ENCODE measurements around the gene PTPRN. TPM values are rescaled to one million over a fixed set of nuclear protein-coding genes. Genes with fewer than 3 reads are reported as not detected.

Gene PTPRN
- total RNA-seq, 1 experiment from 2014 or later: 0.30 TPM

DNA sequence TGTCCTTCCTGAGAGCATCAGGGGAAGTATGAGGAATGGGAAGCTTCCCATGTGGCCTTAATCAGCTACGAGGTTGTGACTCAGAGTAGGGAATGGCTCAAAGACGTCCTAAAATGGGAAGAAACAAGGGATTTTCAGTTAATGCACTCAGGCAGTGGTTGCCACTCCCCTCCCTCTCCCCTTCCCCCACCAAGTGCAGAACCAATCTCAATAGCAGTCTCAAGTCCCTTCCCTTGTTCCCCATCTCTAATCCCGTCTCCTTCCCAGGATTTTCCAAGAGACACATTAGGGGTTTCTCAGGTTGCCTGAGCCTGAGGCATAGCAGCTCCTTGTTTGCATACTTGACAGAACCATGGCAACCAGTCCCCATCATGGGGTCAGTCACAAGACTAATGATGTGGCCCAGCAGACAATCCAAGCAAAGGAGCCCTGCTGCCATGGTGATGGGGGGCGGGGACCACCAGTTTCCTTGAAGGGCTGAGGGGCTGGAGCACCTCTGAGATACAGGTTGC, 41.6 kb upstream of the PTPRN start:
- TF ChIP-seq, protein P1, sequence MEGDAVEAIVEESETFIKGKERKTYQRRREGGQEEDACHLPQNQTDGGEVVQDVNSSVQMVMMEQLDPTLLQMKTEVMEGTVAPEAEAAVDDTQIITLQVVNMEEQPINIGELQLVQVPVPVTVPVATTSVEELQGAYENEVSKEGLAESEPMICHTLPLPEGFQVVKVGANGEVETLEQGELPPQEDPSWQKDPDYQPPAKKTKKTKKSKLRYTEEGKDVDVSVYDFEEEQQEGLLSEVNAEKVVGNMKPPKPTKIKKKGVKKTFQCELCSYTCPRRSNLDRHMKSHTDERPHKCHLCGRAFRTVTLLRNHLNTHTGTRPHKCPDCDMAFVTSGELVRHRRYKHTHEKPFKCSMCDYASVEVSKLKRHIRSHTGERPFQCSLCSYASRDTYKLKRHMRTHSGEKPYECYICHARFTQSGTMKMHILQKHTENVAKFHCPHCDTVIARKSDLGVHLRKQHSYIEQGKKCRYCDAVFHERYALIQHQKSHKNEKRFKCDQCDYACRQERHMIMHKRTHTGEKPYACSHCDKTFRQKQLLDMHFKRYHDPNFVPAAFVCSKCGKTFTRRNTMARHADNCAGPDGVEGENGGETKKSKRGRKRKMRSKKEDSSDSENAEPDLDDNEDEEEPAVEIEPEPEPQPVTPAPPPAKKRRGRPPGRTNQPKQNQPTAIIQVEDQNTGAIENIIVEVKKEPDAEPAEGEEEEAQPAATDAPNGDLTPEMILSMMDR (conservative IDR thresholded peaks at IDR 0.05; ENCODE audit: low read depth, low read length): no peak
- TF ChIP-seq EZH2 (IDR thresholded peaks at IDR 0.05; ENCODE audit: borderline replicate concordance, low read depth, low read length, poor library complexity, severe bottlenecking): no peak
- DNase-seq (ENCODE audit: low spot score): no peak
- no peak overlapping the region for H3K4me3 ChIP-seq (ENCODE audit: low read depth, low read length, poor library complexity, severe bottlenecking)
- H3K36me3 ChIP-seq (ENCODE audit: insufficient read depth, low read length, poor library complexity, severe bottlenecking): no peaks in the 10 kb centered on the region
- ChIA-PET CTCF (no interaction called here), POLR2A (ENCODE audit: low non-redundant PET) (no interaction called here)
- H3K9me3 ChIP-seq (ENCODE audit: low read depth, low read length, poor library complexity, severe bottlenecking): no peaks in the 10 kb centered on the region
- intact Hi-C loops (cut with micrococcal nuclease; ENCODE audit: unreplicated experiment): loop anchor here (5.0 kb wide), 1 partner anchor 188 kb away; the partner anchor contains the start of gene NHEJ1
- H3K27me3 ChIP-seq (replicated peaks; ENCODE audit: insufficient read depth, low read depth, low read length, poor library complexity): peaks cover 16% of the 10 kb centered on the region
- H3K4me1 ChIP-seq (ENCODE audit: insufficient read depth, low read length, poor library complexity, severe bottlenecking): no peaks in the 10 kb centered on the region
- no peak overlapping the region for H3K27ac ChIP-seq (ENCODE audit: low read depth, low read length, poor library complexity, severe bottlenecking)
- no TSS peak for BruUV-seq (replicated peaks)

DNA sequence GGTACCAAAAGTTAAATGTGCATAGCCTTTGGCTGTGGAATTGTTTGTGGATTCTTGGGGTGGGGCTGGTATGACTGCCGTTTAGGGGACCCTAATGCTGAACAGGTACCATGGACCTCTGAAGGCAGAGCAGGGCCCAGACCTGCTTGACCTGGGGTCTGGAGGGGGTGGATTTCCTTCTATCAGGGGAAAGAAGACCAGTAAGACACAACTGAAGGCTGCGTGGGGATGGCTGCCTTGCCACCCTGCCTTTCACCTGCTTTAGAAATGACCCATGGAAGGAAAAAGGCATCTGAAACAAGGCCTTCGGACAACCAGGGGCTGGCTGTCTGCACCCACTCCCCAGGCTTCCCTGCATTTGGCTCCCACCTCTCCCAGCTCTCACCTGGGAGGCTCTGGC, 41.0 kb upstream of the PTPRN start:
- H3K4me3 ChIP-seq (ENCODE audit: low read depth, low read length, poor library complexity, severe bottlenecking): no peak overlapping the region
- TF ChIP-seq EZH2 (IDR thresholded peaks at IDR 0.05; ENCODE audit: borderline replicate concordance, low read depth, low read length, poor library complexity, severe bottlenecking): no peak
- TF ChIP-seq, protein P1 (conservative IDR thresholded peaks at IDR 0.05; ENCODE audit: low read depth, low read length): no peak
- H3K4me1 ChIP-seq (ENCODE audit: insufficient read depth, low read length, poor library complexity, severe bottlenecking): no peaks in the 10 kb centered on the region
- H3K9me3 ChIP-seq (ENCODE audit: low read depth, low read length, poor library complexity, severe bottlenecking): no peaks in the 10 kb centered on the region
- no peak overlapping the region for H3K27ac ChIP-seq (ENCODE audit: low read depth, low read length, poor library complexity, severe bottlenecking)
- DNase-seq (ENCODE audit: low spot score): no peak
- ChIA-PET POLR2A (ENCODE audit: low non-redundant PET) (no interaction called here), CTCF (no interaction called here)
- H3K27me3 ChIP-seq (replicated peaks; ENCODE audit: insufficient read depth, low read depth, low read length, poor library complexity): peaks cover 21% of the 10 kb centered on the region
- intact Hi-C loops (cut with micrococcal nuclease; ENCODE audit: unreplicated experiment): loop anchor here (5.0 kb wide), 1 partner anchor 188 kb away; the partner anchor contains the start of gene NHEJ1
- no peaks in the 10 kb centered on the region for H3K36me3 ChIP-seq (ENCODE audit: insufficient read depth, low read length, poor library complexity, severe bottlenecking)
- no TSS peak for BruUV-seq (replicated peaks)

DNA sequence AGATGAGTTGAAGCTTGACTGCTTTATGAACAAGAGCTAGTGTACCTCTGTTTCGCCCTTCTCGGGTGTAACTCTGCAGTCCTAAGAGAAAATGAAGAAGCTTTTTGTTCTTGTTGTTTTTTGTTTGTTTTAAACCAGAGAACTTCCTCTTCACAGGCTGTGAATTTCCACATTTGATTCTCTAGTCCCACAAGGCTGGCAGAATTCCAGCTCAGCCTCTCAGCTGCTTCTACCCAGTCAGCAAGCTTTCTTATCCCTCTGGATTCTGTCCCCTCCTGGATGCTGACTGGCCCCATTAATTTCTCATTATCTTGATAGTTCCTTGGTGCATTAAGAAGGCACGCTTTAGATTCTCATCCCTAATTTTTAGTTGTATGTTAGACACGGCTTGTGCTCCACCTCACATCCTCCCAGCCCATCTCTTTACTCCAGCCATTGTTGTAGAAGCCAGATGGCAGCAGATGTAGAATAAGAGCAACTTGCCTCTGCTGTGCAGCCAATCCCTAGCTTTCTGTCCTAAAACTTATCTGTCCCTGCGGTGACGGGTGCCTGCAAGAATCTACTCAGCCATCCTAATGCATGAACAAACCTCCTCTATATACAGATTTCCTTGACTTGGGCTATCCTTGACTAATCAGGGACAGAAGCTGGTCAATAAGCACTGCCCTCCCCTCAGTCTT, 35.7 kb upstream of the PTPRN start:
- H3K4me1 ChIP-seq (ENCODE audit: insufficient read depth, low read length, poor library complexity, severe bottlenecking): no peaks in the 10 kb centered on the region
- H3K27ac ChIP-seq (ENCODE audit: low read depth, low read length, poor library complexity, severe bottlenecking): no peak overlapping the region
- BruUV-seq (replicated peaks): no TSS peak
- no peak overlapping the region for H3K4me3 ChIP-seq (ENCODE audit: low read depth, low read length, poor library complexity, severe bottlenecking)
- peak; percentile 15 for DNase-seq (ENCODE audit: low spot score)
- intact Hi-C loops (cut with micrococcal nuclease; ENCODE audit: unreplicated experiment): no loop called here
- no peaks in the 10 kb centered on the region for H3K36me3 ChIP-seq (ENCODE audit: insufficient read depth, low read length, poor library complexity, severe bottlenecking)
- peaks cover 31% of the 10 kb centered on the region for H3K27me3 ChIP-seq (replicated peaks; ENCODE audit: insufficient read depth, low read depth, low read length, poor library complexity)
- H3K9me3 ChIP-seq (ENCODE audit: low read depth, low read length, poor library complexity, severe bottlenecking): no peaks in the 10 kb centered on the region
- TF ChIP-seq, protein P1 (conservative IDR thresholded peaks at IDR 0.05; ENCODE audit: low read depth, low read length): no peak
- TF ChIP-seq EZH2 (IDR thresholded peaks at IDR 0.05; ENCODE audit: borderline replicate concordance, low read depth, low read length, poor library complexity, severe bottlenecking): no peak
- CTCF ChIA-PET: no interaction called here
- POLR2A ChIA-PET (ENCODE audit: low non-redundant PET): no interaction called here
